Hepatocyte (in vitro differentiated cells): Measurements from ENCODE around the gene SCAMP3.

Experiments used
- EZH2 ChIP-seq: fragments of 200-600 bp; sonication (generic); IDR thresholded peaks from 2 replicates; pipeline ENCODE4 v1.6.1; 2016; ENCODE audit warnings: antibody characterized with exemption, mild to moderate bottlenecking, borderline replicate concordance
- EZH2phosphoT487 ChIP-seq: fragments of 200-600 bp; sonication (generic); IDR thresholded peaks from one replicate; pipeline ENCODE4 v1.6.1; 2018; ENCODE audit warnings: antibody characterized with exemption, mild to moderate bottlenecking, low read depth, moderate library complexity; ENCODE audit not compliant: unreplicated experiment, severe bottlenecking
- TF ChIP-seq, protein P1 (sequence below): fragments of 200-600 bp; sonication (generic); IDR thresholded peaks from 2 replicates; pipeline ENCODE4 v1.5.1; 2016; ENCODE audit warnings: antibody characterized with exemption, mild to moderate bottlenecking; ENCODE audit not compliant: poor library complexity

DNA sequence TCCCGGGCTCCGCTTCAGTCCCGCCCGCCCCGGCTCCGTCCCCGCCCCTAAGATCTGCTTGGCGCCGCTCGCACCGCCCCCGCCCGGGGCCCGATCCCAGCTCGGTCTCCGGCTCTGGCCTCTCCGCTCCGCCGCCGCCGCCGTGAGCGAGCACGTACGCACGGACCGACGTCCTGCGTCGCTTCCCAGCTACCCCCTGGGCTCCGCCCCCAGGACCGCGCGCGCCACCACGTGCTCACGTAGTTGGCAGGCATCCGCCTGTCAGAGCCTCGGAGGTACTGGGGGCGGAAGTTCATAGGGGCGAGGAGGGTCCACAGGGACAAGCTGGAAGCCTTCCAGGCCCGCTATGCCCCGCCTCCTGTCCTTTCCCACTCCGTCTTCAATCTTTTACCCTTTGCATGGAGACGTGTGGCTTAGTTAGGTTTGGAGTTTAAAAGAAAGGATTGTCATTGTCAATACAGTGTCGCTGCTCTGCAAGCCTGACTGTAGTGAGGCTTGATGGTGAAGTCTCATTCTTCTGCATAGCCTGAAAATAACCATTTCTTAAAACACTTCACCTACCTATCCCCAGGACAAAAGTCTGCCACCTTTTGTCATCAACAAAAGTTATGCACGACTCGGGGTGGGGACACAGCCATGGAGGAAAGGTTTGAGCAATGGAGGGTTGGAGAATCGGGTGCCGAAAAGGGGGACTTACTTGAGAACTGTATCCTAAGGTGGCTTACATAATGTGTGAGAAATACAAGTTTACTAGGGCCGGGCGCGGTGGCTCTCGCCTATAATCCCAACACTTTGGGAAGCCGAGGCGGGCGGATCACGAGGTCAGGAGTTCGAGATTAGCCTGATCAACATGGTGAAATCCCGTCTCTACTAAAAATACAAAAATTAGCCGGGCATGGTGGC, 11.4 kb upstream of the SCAMP3 start, which contains the start of gene CLK2:
- TF ChIP-seq EZH2 (no peak), EZH2phosphoT487 (no peak)
- TF ChIP-seq, protein P1, sequence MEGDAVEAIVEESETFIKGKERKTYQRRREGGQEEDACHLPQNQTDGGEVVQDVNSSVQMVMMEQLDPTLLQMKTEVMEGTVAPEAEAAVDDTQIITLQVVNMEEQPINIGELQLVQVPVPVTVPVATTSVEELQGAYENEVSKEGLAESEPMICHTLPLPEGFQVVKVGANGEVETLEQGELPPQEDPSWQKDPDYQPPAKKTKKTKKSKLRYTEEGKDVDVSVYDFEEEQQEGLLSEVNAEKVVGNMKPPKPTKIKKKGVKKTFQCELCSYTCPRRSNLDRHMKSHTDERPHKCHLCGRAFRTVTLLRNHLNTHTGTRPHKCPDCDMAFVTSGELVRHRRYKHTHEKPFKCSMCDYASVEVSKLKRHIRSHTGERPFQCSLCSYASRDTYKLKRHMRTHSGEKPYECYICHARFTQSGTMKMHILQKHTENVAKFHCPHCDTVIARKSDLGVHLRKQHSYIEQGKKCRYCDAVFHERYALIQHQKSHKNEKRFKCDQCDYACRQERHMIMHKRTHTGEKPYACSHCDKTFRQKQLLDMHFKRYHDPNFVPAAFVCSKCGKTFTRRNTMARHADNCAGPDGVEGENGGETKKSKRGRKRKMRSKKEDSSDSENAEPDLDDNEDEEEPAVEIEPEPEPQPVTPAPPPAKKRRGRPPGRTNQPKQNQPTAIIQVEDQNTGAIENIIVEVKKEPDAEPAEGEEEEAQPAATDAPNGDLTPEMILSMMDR, result no peak
